Measurements from ENCODE around the gene SPATS2. TPM values are rescaled to one million over a fixed set of nuclear protein-coding genes. Genes with fewer than 3 reads are reported as not detected.

The SPATS2 gene
- total RNA-seq, 1 donor from 2014 or later = 44.5 TPM

Other genes with a start within 250 kb of the SPATS2 start
- gene TUBA1B, start 236.1 kb upstream of the SPATS2 start, total RNA-seq = 2,136 and 3,345 TPM in 2 replicates
- 1,067 and 1,186 TPM in 2 replicates for gene TUBA1A, start 178.4 kb upstream of the SPATS2 start, total RNA-seq
- 419 and 740 TPM in 2 replicates for gene TUBA1C, start 102.4 kb upstream of the SPATS2 start, total RNA-seq
- gene PRPH, start 72.3 kb upstream of the SPATS2 start, total RNA-seq = 0.26 and 0.53 TPM in 2 replicates
- gene TROAP, start 44.2 kb upstream of the SPATS2 start, total RNA-seq = 16.9 and 19.6 TPM in 2 replicates
- gene C1QL4, start 30.3 kb upstream of the SPATS2 start, total RNA-seq = 0.04 and 0.13 TPM in 2 replicates
- gene DNAJC22, start 20.6 kb upstream of the SPATS2 start, total RNA-seq = 0.79 and 0.85 TPM in 2 replicates
- gene KCNH3, start 171.6 kb downstream of the SPATS2 start, total RNA-seq = 0.26 and 0.28 TPM in 2 replicates
- gene MCRS1, start 200.7 kb downstream of the SPATS2 start, total RNA-seq = 76.9 and 79.0 TPM in 2 replicates
- gene FAM186B, start 238.2 kb downstream of the SPATS2 start, total RNA-seq = 0.11 and 0.13 TPM in 2 replicates